ENCODE data around the gene SERPINF2. TPM values are rescaled to one million over a fixed set of nuclear protein-coding genes. Genes with fewer than 3 reads are reported as not detected.

The SERPINF2 gene
- polyA plus RNA-seq, 1 donor from 2014 or later: not detected

- H3K4me3 ChIP-seq (ENCODE audit: low read length): no peak overlapping the region
- no peak overlapping the region for H3K9ac ChIP-seq (ENCODE audit: low read length)
- H2AFZ ChIP-seq (ENCODE audit: low read depth, low read length): no peak overlapping the region
- H3K27me3 ChIP-seq (ENCODE audit: insufficient read depth, low read depth, low read length): no peaks in the 10 kb centered on the region
- H3K79me2 ChIP-seq (replicated peaks; ENCODE audit: insufficient read depth, low read length): no peaks in the 10 kb centered on the region
- H3F3A ChIP-seq (ENCODE audit: insufficient read depth, low read length, poor library complexity, severe bottlenecking): no peaks in the 10 kb centered on the region
- H3K27ac ChIP-seq (ENCODE audit: low read length): no peak overlapping the region
- H3K36me3 ChIP-seq (ENCODE audit: insufficient read depth, low read length): no peaks in the 10 kb centered on the region
- no peak overlapping the region for H3K4me2 ChIP-seq (ENCODE audit: low read length)
- no peaks in the 10 kb centered on the region for H3K9me3 ChIP-seq (ENCODE audit: low read length)
- TF ChIP-seq EP300 (conservative IDR thresholded peaks at IDR 0.05; ENCODE audit: poor library complexity, severe bottlenecking) (no peak), POLR2AphosphoS5 (IDR thresholded peaks at IDR 0.05) (no peak), EZH2 (IDR thresholded peaks at IDR 0.05; ENCODE audit: borderline replicate concordance, insufficient read depth, low read length, poor library complexity, severe bottlenecking) (no peak), CTCF (IDR thresholded peaks at IDR 0.05; ENCODE audit: poor library complexity, severe bottlenecking) (no peak), MXI1 (conservative IDR thresholded peaks at IDR 0.05; ENCODE audit: poor library complexity, severe bottlenecking) (no peak), REST (IDR thresholded peaks at IDR 0.05; ENCODE audit: borderline replicate concordance) (no peak), TAF1 (IDR thresholded peaks at IDR 0.05; ENCODE audit: low read depth) (no peak), RAD21 (conservative IDR thresholded peaks at IDR 0.05) (no peak), SMC3 (conservative IDR thresholded peaks at IDR 0.05; ENCODE audit: poor library complexity) (no peak)
- H4K20me1 ChIP-seq (ENCODE audit: insufficient read depth): no peaks in the 10 kb centered on the region
- H3K9me2 ChIP-seq (ENCODE audit: insufficient read depth, low read length): no peaks in the 10 kb centered on the region
These were observed 12.7 kb upstream of the SERPINF2 start for GRCh38 chr17:1729966-1730325.

GRCh38 chr17:1730326-1731193 lies 12.1 kb upstream of the SERPINF2 start:
- Histone ChIP-seq H3K27me3 (ENCODE audit: insufficient read depth, low read depth, low read length) (no peaks in the 10 kb centered on the region), H2AFZ (ENCODE audit: low read depth, low read length) (no peak overlapping the region), H3K27ac (ENCODE audit: low read length) (no peak overlapping the region), H3K4me2 (ENCODE audit: low read length) (no peak overlapping the region), H3K4me3 (ENCODE audit: low read length) (no peak overlapping the region), H4K20me1 (ENCODE audit: insufficient read depth) (no peaks in the 10 kb centered on the region), H3K9me3 (ENCODE audit: low read length) (no peaks in the 10 kb centered on the region), H3F3A (ENCODE audit: insufficient read depth, low read length, poor library complexity, severe bottlenecking) (no peaks in the 10 kb centered on the region), H3K79me2 (replicated peaks; ENCODE audit: insufficient read depth, low read length) (no peaks in the 10 kb centered on the region), H3K9me2 (ENCODE audit: insufficient read depth, low read length) (no peaks in the 10 kb centered on the region), H3K9ac (ENCODE audit: low read length) (no peak overlapping the region), H3K36me3 (ENCODE audit: insufficient read depth, low read length) (no peaks in the 10 kb centered on the region)
- TF ChIP-seq MXI1 (conservative IDR thresholded peaks at IDR 0.05; ENCODE audit: poor library complexity, severe bottlenecking) (no peak), CTCF (IDR thresholded peaks at IDR 0.05; ENCODE audit: poor library complexity, severe bottlenecking) (no peak), POLR2AphosphoS5 (IDR thresholded peaks at IDR 0.05) (no peak), TAF1 (IDR thresholded peaks at IDR 0.05; ENCODE audit: low read depth) (no peak), REST (IDR thresholded peaks at IDR 0.05; ENCODE audit: borderline replicate concordance) (no peak), EZH2 (IDR thresholded peaks at IDR 0.05; ENCODE audit: borderline replicate concordance, insufficient read depth, low read length, poor library complexity, severe bottlenecking) (no peak), SMC3 (conservative IDR thresholded peaks at IDR 0.05; ENCODE audit: poor library complexity) (no peak), RAD21 (conservative IDR thresholded peaks at IDR 0.05) (no peak), EP300 (conservative IDR thresholded peaks at IDR 0.05; ENCODE audit: poor library complexity, severe bottlenecking) (no peak)

Measured in neural cell (in vitro differentiated cells).